GM21515 (cell line): ENCODE results near the gene ANTXRL.
"Not testable (repeated sequence)": the region's sequence is repeated elsewhere in the genome, so short reads cannot be mapped to it uniquely, and the experiment has no call there.

ENCODE experiments used
- ATAC-seq: cut with Tn5 transposase; IDR thresholded peaks from one replicate; pipeline ENCODE4 v1.9.1; 2021; ENCODE audit not compliant: unreplicated experiment

The ANTXRL gene

DNA sequence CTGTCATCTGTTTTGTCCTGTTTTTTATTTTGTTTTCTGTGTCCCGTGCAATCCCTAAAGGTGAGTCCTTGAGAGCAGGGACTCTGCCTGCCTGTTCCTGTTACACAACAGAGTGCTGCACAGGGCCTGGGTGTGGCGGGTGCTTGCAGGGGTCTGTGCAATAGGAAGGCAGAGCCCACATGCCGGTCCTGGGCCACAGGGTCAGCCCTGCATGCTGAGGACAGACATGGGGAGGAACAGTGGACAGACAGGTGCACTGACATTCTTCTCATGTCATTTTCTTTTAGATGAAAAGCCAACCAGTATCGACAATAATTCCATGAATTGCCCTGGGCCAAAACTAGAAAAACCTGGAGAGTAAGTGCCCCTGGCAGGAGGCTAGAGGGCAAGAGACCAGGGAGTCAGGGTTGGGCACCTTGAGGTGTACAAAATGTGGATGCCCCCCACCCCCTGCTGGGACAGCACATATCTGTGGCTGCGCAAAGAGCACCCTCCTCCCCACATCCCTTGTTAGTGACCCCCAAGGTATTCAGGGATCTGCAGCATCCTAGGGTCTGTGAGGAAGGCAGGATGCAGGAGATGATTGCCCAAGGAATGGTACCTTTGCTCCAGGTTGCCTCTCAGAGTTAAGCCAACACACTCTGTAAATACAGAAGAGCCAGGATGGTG is 19.9 kb downstream of the ANTXRL start:
- no peak for ATAC-seq

DNA sequence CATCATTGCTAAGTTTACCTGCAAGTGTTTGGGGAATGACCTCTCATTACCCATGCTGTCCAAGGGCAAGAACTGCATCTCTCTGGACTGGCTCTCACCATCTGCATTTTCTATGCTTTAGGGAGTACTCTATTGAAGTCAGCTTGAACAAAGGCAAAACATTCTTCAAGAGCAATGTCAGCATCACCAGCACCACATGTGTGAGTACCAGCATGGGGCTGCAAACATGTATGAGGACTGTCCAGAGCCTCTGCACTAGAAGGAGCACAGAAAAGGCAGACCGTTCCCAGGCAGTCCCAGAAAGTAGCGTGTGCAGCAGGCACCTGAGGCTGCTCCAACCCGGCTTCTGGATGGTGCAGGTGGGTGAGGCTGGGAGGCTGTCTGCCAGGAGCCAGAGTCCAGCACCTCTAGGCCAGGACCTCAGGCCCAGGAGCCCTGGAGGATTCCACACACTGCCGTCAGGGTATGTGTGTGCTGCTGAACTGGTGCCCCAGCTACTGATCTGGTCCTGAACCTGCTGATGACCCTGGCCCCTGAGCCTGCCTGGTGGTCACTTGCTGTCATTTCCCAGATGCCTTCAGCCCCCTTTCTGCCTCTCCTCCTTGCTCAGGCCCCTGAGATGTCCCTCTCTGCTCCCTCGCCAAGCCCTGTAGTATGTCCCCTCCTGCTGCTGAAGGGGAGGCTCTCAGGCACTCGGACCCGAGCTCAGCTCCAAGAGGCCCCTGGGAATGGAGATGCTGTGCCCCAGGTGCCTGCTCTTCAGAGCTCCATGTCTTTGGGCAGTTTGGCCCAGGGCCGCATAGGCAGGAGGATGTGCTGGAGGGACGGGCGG is 20.7 kb downstream of the ANTXRL start:
- no peak for ATAC-seq

DNA sequence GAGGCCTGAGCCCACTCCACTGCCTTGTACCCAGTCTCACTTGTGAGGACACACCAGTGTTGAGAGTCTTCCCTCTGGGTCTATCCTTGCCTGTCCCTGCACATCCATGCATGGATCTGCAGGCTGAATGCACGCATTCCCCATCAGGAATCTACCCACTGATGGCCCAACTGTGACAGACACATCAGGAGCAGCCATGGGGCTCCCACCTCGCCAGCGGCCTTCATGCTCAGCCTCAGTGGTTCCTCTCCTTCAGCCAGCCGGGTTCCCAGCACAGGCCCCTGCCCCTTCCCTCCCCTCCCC is 21.3 kb downstream of the ANTXRL start:
- no peak for ATAC-seq

DNA sequence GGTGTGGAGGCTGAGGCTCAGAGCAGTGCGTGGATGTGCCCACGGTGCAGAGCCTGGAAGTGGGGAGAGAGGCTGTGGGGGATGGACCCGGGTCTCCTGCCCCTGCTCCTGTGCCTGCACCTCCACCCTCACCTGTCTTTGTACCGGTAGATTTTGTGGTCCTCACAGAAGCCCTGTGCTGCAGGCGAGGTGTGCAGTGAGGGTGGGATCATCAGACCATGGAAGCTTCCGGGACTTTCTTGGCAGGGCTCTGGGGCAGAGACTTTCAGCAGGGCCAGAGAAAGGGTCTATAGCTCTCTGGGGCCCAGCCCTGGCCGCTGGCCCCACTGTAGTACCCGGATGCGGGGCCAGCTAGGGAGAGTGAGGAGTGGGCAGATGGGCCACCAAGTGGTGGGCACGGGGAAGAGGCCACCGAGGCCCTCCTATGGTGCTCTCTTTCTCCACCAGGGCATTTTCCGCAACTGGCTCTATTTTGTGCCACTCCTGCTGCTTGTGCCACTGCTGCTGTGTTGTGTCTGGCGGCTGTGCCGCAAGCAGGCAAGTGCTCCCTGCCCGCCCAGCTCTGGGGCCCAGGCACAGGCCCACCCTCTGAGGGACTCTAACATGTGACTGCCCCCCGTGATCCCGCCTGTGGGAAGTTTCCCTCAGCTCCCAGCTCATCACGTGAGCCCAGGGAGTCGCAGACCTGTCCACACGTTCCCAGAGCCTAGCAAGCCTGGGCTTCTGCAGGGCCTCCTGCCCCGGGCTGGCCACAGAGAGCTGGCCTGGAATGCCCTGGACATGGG is 22.1 kb downstream of the ANTXRL start:
- ATAC-seq: no peak

DNA sequence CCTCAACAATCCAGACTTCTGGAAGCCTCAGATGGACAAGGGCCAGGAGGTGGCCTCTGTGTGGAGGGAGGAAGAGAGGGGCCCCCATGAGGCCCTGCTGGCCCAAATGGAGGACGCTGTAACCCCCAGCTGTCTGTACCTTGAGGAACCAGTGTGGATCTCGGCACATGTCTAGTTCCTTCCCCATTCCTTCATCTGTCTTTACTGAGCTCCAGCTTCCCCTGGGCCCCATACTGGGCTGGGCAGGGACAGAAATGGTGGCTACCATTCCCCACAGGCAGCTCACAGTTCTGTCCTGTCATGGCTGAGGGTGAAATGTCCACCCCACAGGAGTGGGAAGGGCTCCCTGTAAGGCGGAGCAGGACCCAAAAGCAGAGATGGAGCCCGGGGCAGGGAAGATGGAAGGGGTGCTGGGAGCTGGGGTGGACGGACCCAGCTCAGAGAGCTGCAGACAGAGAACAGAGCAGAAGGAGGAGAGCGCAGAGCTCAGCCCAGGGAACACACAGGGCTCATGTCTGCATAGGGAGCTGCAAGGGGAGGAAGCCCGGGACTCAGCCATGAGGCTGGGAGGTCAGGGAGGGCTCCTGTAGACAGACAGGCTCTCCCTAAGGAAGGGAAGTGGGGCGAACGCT is 22.8 kb downstream of the ANTXRL start:
- no peak for ATAC-seq

DNA sequence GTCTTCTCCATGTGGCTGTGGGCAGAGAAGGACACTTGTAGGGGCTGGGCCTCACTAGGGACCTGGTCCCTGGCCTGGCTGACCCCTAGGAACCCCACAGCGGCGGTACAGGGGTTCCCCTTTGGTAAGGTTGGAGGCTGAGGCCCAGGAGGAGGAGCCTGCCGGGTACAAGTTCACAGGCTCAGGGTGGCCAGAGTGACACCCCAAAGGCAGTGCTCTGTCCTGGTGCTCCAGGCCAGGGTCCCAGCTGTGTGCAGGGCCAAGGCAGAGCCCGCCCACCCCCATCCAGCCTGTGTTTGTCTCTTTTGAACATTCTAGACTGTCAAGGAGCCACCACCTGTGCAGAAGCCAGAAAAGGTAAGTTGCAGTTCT is 23.3 kb downstream of the ANTXRL start:
- ATAC-seq: no peak

DNA sequence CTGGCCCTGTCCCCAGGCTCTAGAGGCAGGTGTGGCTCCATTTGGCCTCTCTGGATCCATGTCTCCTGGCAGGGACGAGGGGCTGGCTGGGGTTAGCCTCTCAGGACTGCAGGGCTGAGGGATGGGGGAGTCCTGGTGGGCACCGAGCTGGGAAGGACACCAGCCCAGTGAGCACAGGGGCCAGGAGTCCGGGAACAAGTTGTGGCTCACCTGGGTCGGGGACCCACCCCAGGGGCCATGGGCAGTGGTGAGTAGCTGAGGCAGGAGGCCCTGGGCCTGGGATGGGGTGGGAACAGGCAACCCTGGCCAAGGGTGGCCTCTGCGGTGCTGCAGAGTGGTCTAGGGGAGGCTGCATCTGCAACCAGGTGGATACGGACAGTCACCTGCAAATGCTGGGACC is 24.1 kb downstream of the ANTXRL start:
- ATAC-seq: no peak

DNA sequence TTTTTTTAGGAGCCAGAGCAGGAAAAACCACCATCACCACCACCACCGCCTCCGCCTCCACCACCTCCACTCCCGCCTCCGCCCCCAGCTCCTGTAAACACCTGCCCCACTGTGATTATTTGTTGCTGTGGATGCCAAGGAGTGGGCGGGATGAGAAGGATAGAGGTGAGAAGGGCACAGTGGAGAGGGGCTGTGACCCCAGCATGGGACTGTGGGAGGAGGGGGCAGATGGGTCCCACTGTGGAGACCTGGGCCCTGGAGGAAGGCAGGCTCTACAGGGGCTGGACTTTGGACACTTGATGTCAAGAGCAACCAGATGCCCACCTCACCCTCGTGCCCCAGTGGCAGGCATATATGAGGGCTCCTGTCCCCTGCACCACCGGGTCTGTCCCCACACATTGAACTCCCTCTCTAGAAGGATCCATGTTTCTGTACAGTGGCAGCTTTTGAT is 24.7 kb downstream of the ANTXRL start:
- no peak for ATAC-seq

DNA sequence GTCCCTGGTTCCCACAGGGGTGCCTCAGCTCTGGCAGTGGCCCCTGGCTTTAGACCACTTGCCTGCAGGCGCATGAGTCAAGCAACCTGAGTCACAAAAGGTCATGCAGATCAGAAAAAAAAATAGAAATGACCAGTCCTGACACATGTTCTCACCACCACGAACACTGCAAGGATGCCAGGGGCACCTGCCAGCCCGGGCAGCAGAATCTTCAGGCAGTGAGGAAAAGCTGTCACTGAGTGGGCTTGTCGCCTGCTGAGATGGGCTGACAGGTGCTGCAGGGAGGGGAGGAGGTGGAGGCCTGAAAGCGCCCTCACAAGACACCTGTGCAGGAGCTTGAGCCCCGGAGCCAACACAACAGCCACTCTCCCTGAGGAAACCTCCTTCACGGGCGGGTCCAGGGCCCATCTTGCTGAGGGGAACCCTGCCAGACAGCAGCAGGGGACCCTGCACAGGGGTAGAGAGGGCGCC is 25.2 kb downstream of the ANTXRL start:
- not testable (repeated sequence) for ATAC-seq

DNA sequence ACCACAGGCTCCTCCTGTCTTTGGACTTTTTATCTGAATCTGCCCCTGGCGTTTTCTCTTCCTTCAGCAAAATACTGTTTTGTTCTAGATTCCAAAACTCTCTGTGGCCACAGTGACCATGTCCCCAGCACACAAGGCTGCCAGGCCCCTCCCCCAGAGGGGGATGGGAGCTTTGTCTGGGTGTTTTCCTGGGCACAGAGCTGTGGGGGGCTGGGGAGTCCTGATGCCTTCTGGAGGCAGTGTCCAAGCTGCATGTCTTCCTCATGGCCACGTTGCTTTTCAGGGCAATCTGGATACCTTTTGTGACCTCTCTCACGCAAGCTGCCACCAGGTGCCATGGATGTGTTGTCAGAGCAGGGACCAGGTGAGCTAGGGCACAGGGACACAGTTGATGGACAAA is 26.2 kb downstream of the ANTXRL start:
- ATAC-seq: no peak

DNA sequence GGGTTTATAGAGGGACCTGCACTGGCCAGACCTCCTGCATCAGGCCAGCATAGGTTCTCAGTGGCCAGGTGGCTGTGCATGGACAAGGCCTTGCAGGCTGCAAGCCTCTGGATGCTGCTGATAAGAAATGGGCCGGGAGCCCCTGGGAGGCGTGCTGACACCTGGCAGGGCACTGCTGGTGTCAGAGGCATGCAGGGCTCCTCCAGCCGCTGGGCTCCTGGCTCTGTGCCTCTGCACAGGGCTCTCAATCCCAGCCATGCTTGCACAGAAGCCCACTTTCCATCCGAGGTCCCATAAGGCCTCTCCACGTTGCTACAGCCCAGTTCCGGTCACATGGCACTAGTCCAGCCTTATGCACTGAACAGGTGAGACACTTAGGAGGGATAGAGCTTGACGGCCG is 27.3 kb downstream of the ANTXRL start:
- no peak for ATAC-seq

DNA sequence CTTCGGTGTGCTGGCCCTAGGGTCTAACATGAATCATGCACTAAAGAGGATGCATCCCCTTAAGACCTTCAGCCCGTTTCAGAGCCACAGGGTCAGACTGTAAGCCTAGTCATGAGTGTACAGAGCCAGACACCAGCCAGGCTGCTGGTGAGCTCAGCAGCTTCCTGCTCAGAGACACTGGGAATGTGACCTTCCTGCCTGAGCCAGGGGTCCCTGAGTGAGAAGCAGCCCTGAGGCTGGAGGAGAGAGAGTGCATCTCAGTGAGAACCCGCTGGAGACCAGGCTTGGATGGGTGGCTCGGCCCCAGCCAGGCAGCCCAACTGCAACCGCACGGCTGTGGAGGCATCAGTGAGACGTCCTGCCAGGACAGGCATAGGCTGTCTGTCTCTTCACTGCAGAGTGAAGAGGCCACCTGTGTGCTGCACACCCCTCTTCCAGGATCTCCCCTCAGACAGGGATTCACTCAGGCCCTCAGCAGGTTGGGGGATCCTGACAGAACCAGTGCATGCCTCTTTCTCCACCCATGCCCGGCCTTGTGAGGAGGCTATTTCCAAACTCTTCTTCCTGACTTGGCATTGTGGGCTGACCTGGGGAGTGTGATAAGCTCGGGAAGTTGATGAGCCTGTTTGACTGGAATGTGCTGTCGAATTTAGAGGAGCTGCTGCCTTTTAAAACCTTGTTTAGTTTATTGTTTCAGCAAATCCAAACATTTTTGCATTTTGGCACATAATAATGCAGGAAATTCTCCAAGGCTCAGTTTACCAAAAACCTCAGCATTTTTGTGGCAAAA is 28.5 kb downstream of the ANTXRL start:
- not testable (repeated sequence) for ATAC-seq

DNA sequence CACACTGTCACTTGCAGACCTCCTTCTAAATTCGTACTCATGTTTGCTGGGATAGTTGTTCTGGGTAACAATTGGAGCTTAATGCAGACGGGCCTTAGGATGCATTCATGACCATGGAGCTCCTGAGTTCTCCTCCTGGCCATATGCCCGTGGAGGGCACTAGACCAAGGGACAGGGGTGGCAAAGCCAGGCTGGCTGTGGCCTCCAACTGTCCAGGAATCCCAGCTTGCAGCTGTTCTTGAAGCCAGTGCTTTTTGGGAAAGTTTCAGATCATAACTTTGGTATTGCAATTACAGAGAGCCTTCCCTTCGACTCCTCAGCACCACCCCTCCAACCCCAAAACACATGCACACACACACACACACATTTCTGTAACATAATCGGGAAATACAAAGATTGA is 30.6 kb downstream of the ANTXRL start:
- ATAC-seq: no peak

DNA sequence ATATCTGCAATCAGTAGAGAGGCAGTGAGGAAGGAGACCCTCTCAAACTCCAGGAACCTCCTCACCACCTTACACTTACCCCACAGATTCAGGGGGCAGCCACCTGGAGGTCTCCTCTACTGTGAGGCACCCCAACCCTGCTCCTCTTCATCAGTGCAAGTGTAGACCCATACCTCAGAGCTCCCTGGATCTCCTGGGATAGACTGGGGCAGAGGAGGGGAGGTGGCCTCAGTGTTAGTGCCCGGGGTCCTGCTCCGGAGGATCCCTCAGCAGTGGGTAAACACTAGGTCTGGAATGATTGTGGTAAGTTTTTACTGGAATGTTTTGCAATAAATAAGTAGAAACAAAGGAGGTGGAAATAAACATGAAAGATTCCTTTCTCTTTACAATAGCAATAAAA is 31.1 kb downstream of the ANTXRL start:
- no peak for ATAC-seq

DNA sequence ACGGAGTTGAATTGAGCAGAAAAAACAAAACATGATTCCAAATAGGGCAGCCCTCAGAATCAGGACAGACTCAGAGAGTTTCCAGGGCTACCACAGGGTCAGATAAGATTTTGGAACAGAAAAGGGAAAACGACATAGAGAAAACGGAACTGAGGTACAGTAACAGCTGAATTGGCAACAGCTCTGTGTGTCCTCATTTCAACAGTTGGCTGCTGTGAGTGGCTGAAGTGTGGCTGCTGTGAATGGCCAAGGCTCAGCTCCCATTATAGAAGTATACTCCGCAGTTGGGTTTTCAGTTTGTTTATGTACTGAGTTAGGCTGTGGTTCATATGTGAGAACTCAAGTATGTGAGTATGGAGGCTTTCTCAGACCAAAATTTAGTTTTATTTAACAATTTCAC is 32.0 kb downstream of the ANTXRL start:
- no peak for ATAC-seq

DNA sequence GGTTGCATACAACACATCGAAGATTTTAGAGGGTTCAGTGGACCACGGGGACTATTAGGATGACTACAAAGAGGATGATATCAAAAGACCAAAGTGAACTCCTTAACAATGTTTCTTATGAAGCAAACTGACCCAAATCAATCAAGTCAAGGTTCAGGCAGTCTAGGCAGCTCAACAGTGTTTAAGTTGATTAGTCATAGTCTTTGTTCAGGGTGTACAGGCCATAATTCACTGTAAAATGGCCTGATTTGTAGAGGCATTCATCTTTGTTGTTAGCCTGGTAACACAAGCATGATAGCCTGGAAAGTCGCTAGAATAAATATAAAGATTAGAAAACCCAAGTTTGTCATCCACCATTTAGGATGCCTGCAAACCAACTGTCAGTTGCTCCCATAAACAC is 32.6 kb downstream of the ANTXRL start:
- ATAC-seq: no peak

DNA sequence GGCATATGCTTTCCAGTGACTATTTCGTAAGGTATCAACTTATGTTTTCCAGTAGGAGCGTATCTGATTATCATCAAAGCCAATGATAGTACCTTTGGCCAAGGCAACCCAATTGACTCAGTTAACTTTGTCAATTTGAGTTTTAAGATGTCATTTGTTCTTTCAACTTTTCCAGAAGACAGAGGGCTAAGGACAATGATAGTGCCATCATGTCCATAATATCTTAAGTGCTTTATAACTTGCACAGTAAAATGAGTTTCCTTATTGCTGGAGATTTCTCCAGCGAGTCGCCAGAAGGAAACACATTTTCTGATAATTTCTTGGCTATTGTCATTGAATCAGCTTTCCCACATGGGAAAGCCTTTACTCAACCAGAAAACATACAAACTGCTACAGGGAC is 35.0 kb downstream of the ANTXRL start:
- ATAC-seq: no peak

DNA sequence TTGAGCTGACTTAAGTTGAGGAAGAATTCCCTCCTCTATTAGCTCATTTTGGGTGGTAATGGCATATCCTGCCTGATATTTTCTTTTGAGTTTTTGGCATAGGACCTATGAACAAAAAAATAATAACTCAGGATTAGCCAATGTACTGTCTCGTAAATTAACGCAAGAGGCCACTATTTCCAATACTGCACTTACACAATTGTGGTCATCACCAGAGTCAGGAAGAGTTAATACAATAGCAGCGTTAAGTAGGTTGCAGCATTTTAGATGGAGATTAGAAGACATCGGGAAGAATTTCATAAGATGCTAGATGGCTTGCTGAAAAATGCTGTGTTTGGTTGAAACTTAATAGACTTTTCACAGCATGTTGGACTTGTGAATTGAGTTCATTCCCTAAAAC is 36.4 kb downstream of the ANTXRL start:
- ATAC-seq: no peak

DNA sequence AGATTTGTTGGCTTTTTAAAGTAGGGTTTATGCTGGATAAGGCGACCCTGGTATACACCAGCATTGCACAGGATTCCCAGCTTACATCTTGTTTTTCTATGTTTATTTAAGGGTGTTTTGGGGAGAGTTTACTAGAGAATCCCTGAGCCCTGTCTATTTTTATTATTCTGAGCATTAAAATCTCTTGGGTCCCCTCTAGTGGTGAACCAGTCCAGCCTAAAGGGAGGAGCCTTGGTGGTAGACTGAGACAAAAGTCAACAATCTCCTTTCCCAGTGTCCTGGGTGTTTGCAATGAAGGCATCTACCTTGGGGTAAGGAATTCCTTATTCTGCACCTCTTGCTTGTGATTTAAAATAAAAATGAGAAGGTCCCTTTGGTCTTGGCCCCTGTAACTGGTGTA is 38.2 kb downstream of the ANTXRL start:
- no peak for ATAC-seq

DNA sequence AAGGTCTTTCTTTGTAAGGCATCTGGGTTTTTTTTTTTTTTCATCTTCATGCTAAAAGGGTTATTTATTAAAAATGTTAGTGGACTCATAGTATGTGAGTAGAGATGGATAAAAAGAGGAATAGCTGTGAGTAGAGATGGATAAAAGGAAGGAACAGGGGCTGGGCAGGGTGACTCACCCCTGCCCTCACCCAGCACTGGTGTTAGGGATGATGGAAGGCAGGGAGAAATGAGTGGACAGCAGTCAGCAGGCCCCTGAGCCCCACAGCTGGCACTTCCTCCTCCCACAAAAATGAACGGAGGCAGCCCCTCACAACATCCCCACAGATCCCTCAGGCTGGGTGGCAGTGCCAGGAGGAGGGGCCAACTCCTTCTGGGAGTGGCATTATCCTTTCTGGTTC is 39.3 kb downstream of the ANTXRL start:
- no peak for ATAC-seq

DNA sequence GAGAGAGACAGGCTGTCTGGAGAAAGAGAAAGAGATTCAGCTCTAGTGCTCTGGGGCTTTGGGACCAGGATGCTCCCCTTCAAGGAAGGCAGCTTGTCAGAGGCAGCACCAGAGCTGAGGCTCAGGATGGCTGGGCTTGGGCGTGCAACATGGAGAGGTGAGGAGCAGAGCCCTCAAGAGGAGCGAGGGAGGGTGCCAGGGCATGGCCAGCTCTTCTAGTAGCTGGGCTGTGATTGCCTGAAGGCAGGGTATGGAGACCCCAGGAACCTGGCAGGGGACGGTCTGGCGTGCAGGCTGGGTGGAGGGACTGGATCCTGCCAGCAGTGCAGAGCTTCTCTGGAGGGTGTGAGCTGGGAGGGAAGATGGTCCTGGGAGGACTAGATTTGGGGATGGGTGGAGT is 40.2 kb downstream of the ANTXRL start:
- ATAC-seq: no peak
